Fibroblast of upper back skin (primary cell): ENCODE results near the gene HOXA9.

Experiments
- DNase-seq: peaks from one replicate; pipeline ENCODE4 v3.0.0-alpha.2; 2013

The HOXA9 gene

GRCh38 chr7:27187475-27188385 is 22.4 kb upstream of the HOXA9 start:
- DNase-seq: no peak

- no peak for DNase-seq
These were observed 21.5 kb upstream of the HOXA9 start for GRCh38 chr7:27186668-27187474.

GRCh38 chr7:27185854-27186667 is 20.7 kb upstream of the HOXA9 start:
- no peak for DNase-seq

GRCh38 chr7:27185013-27185853 is 19.9 kb upstream of the HOXA9 start, which contains the start of gene HOXA11:
TSS of gene HOXA11 (minus strand) at chr7:27185232. CDS start at chr7:27185144, 88 bp downstream.
- peak; percentile 53 for DNase-seq

- DNase-seq: no peak
These were observed 19.1 kb upstream of the HOXA9 start for GRCh38 chr7:27184337-27185012.

GRCh38 chr7:27183682-27184336 is 18.5 kb upstream of the HOXA9 start:
- DNase-seq: no peak

GRCh38 chr7:27182861-27183681 is 17.7 kb upstream of the HOXA9 start:
- DNase-seq: no peak

- DNase-seq: no peak
These were observed 17.0 kb upstream of the HOXA9 start for GRCh38 chr7:27182285-27182841.

GRCh38 chr7:27181795-27182275 is 16.5 kb upstream of the HOXA9 start:
- DNase-seq: no peak

- DNase-seq: no peak
These were observed 15.4 kb upstream of the HOXA9 start for GRCh38 chr7:27180431-27181420.

GRCh38 chr7:27179503-27180430 is 14.4 kb upstream of the HOXA9 start:
- peak; percentile 59 for DNase-seq

- DNase-seq: no peak
These were observed 13.7 kb upstream of the HOXA9 start for GRCh38 chr7:27179030-27179429.

GRCh38 chr7:27178366-27178765 is 13.0 kb upstream of the HOXA9 start:
- no peak for DNase-seq

GRCh38 chr7:27177795-27178320 is 12.5 kb upstream of the HOXA9 start:
- DNase-seq: no peak

- DNase-seq: no peak
These were observed 11.8 kb upstream of the HOXA9 start for GRCh38 chr7:27176962-27177794.

GRCh38 chr7:27176524-27176845 is 11.1 kb upstream of the HOXA9 start:
- no peak for DNase-seq
